Nephron (organoid): ENCODE data around the gene PCDHGA1.

Experiments used
- H3K27ac Mint-ChIP-seq, 3 experiments: 2 replicates each; pipeline ENCODE4 v1.8.0; 2020; ENCODE audit warnings: mixed read lengths in 3 of 3, mild to moderate bottlenecking in 2 of 3, moderate library complexity in 1 of 3
- H3K27me3 Mint-ChIP-seq: 2 replicates; pipeline ENCODE4 v1.8.0; 2021; ENCODE audit warnings: low read depth, mild to moderate bottlenecking, moderate library complexity, mixed read lengths
- H3K36me3 Mint-ChIP-seq: 2 replicates; pipeline ENCODE4 v1.8.0; 2020; ENCODE audit warnings: low read depth, mixed read lengths
- H3K4me1 Mint-ChIP-seq: 2 replicates; pipeline ENCODE4 v1.8.0; 2020; ENCODE audit warnings: mixed read lengths
- H3K4me3 Mint-ChIP-seq, 3 experiments: 2 replicates each; pipeline ENCODE4 v1.8.0; 2020; ENCODE audit warnings: mild to moderate bottlenecking in 3 of 3, mixed read lengths in 3 of 3, moderate library complexity in 2 of 3
- H3K9me3 Mint-ChIP-seq: 2 replicates; pipeline ENCODE4 v1.8.0; 2020; ENCODE audit warnings: mixed read lengths
- CTCF ChIP-seq, 3 experiments: fragments of 200-600 bp; sonication (generic); IDR thresholded peaks; one replicate each; pipeline ENCODE4 v1.5.0; 2021; ENCODE audit warnings: antibody characterized with exemption in 3 of 3; ENCODE audit not compliant: unreplicated experiment in 3 of 3

Gene PCDHGA1

DNA sequence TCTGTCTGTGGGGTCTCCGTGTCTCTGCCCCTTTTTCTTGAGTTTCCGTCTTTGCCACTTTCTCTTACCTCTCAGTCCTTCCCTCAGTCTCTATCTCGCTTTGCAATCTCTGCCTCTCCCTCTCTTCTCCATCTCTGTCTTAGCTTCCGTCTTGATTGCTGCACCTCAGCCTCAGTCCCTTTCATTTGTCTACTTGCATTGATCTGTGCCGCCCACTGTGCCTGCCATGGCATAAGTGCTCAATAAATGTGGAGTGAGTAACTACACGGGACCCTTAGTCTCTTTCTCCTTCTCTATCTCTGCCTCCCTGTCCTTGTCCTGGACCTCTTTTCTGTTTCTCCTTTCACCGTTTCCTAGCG lies 165.1 kb downstream of the PCDHGA1 start:
- Mint-ChIP-seq H3K9me3 (peaks cover 4% of the 10 kb centered on the region), H3K27me3 (no peaks in the 10 kb centered on the region), H3K4me1 (peaks cover 50% of the 10 kb centered on the region), H3K36me3 (peaks cover 58% of the 10 kb centered on the region), H3K27ac (peak overlapping the region; percentile 96 to 98 (median 96)), H3K4me3 (peak overlapping the region; percentile 67 to 79 (median 77))
- no peak for TF ChIP-seq CTCF (IDR thresholded peaks at IDR 0.05; ENCODE audit: unreplicated experiment in 3 of 3)

DNA sequence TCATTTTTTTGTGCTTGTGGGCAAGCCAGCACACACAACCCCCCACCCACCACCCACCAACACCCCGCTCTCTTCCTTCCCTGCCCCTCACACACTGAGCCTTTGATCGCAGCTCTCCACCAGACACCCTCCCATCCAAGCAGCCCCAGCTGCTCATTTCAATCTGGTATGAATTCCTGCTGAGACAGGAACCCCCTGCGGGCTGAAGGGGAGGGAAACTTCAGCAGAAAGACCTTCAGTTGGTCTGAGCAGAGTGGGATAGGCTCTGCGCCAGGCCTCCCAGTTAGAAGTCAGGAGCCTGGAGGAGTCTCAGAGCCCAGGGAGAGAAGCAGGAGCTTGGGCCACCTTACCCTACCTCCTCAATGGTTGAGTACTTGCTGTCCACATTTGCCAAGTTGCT lies 165.7 kb downstream of the PCDHGA1 start:
- H3K27ac Mint-ChIP-seq = peak overlapping the region; percentile 96 to 98 (median 96)
- peaks cover 50% of the 10 kb centered on the region for H3K4me1 Mint-ChIP-seq
- TF ChIP-seq CTCF (IDR thresholded peaks at IDR 0.05; ENCODE audit: unreplicated experiment in 3 of 3) = no peak
- no peaks in the 10 kb centered on the region for H3K27me3 Mint-ChIP-seq
- H3K4me3 Mint-ChIP-seq = peak overlapping the region; percentile 67 to 79 (median 77)
- peaks cover 55% of the 10 kb centered on the region for H3K36me3 Mint-ChIP-seq
- H3K9me3 Mint-ChIP-seq = no peaks in the 10 kb centered on the region

GRCh38 chr5:141501761-141502160 lies 171.4 kb downstream of the PCDHGA1 start:
- H3K27ac Mint-ChIP-seq = peak overlapping the region; percentile 30 to 87 (median 82)
- peaks cover 53% of the 10 kb centered on the region for H3K4me1 Mint-ChIP-seq
- peak overlapping the region in 1 of 3 experiments; percentile 42 for H3K4me3 Mint-ChIP-seq
- H3K9me3 Mint-ChIP-seq = no peaks in the 10 kb centered on the region
- peaks cover 67% of the 10 kb centered on the region for H3K36me3 Mint-ChIP-seq
- TF ChIP-seq CTCF (IDR thresholded peaks at IDR 0.05; ENCODE audit: unreplicated experiment in 3 of 3) = no peak
- H3K27me3 Mint-ChIP-seq = no peaks in the 10 kb centered on the region

DNA sequence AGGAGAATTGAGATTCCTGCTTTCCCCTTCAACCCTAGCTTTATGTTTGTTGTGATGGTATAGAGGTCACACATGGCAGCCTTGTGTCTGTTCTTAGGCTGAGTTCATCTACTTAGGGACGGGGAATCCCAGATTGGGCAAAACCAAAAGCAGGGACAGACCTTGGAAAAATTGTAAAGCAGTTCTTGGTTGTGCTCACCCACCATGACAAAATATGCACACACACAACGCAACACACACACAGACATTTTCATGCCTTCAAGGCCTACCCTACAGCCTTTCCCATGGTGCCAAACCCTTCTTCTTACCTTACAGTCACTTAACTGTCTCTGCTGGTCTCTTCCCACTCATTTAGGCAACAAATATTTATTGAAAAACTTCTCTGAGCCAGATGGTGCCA lies 173.4 kb downstream of the PCDHGA1 start:
- TF ChIP-seq CTCF (IDR thresholded peaks at IDR 0.05; ENCODE audit: unreplicated experiment in 3 of 3) = no peak

GRCh38 chr5:141504216-141504615 lies 173.9 kb downstream of the PCDHGA1 start:
- no peak overlapping the region for H3K4me3 Mint-ChIP-seq
- no peak for TF ChIP-seq CTCF (IDR thresholded peaks at IDR 0.05; ENCODE audit: unreplicated experiment in 3 of 3)
- peak overlapping the region; percentile 33 to 99 (median 82) for H3K27ac Mint-ChIP-seq
- H3K9me3 Mint-ChIP-seq = no peaks in the 10 kb centered on the region
- H3K36me3 Mint-ChIP-seq = peaks cover 54% of the 10 kb centered on the region
- H3K27me3 Mint-ChIP-seq = no peaks in the 10 kb centered on the region
- peaks cover 66% of the 10 kb centered on the region for H3K4me1 Mint-ChIP-seq

More for the DNA sequence above, 173.4 kb downstream of the PCDHGA1 start:
- Mint-ChIP-seq H3K36me3 (peaks cover 57% of the 10 kb centered on the region), H3K9me3 (no peaks in the 10 kb centered on the region), H3K4me1 (peaks cover 61% of the 10 kb centered on the region), H3K4me3 (no peak overlapping the region), H3K27ac (peak overlapping the region; percentile 33 to 99 (median 82)), H3K27me3 (no peaks in the 10 kb centered on the region)

DNA sequence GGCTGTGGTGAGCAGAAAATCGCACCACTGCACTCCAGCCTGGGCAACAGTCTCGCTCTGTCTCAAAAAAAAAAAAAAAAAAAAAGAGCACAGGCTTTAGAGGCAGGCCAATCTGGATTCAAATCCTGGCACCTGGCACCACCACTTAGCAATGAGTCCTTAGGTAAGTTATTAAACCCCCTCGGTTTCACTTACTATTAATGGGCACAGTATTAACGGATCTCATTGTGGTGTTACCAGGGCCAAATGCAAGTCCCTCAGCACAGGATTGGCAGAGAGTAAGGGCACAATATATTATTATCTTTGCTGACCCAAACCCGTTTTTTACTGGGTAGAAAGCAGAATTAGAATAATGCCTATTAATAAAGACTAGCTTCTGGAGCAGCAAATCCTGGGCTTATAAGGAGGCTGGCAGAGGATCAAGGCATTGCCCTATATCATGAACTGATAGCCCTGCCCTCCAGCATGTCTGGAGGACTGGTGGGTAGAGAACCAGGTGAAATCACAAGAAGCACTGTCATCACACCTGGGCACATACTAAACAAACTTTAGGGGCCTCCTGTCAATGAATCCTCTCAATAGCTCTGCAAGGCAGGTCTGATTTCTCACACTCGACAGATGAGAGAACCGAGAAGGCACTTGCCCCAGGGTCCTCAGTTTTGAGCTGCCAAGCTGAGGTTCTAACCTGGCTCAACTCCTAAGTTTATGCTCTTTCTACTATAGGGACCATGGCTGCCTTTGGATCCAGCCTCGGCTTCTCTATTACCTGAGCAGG lies 176.3 kb downstream of the PCDHGA1 start:
- H3K27me3 Mint-ChIP-seq = no peaks in the 10 kb centered on the region
- H3K4me3 Mint-ChIP-seq = peak overlapping the region in 1 of 3 experiments; percentile 74
- peaks cover 53% of the 10 kb centered on the region for H3K36me3 Mint-ChIP-seq
- no peaks in the 10 kb centered on the region for H3K9me3 Mint-ChIP-seq
- H3K4me1 Mint-ChIP-seq = peaks cover 77% of the 10 kb centered on the region
- TF ChIP-seq CTCF (IDR thresholded peaks at IDR 0.05; ENCODE audit: unreplicated experiment in 3 of 3) = no peak
- peak overlapping the region; percentile 99 to 100 (median 99) for H3K27ac Mint-ChIP-seq
